ENCODE results near the gene CPAMD8.

CPAMD8 gene

DNA sequence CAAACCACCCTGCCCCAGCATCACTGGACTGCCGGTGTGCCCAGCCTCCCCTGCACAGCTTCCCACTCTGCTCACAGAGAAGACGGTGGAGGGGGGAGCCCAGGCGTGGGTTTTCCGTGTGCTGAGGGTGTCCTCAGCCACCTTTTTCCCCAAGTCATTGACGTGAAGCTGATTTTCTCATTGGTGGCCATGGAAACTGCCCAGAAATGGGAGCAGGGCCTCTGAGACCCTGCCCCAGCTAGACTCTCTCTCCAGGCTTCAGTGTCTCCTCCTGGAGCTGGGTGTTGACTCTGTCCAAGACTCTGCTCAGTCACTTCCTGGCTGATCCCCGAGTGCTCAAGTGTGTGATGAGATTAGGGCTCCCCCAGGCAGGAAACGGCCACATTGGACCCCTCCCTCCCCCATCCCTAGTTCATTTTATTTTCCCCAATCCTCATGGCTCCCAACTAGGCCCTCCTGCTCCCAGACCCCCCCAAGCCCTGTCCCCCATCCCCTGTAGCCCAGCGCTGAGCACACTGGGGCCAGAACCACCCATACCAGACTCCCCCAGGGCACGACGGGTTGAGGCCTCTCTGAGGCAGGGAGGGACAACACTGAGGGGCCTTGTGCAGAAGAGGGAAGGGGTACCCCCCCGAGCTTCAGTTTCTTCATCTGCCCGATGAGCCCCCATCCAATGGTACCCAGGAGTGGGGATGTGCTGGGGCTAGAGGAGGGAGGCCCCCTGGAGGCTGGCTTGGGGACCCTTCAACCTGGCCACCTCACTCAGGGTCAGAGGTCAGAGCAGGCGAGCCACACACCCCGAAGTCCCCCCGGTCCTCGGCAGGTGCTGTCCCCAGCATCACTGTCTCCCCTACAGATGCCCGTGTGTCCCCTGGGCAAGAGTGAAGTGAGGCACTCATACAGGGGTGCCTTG is 139.0 kb downstream of the CPAMD8 start:
- Histone ChIP-seq H3K9ac (ENCODE audit: insufficient read length, low read depth) (no peak overlapping the region), H3K4me3 (ENCODE audit: insufficient read length, low read depth) (no peak overlapping the region), H3K27me3 (ENCODE audit: insufficient read depth, insufficient read length) (no peaks in the 10 kb centered on the region), H3K36me3 (ENCODE audit: insufficient read depth, insufficient read length, low read length) (no peaks in the 10 kb centered on the region), H3K4me1 (ENCODE audit: insufficient read depth, insufficient read length) (peaks cover 9% of the 10 kb centered on the region), H3K9me3 (ENCODE audit: insufficient read depth, low read length) (no peaks in the 10 kb centered on the region)
- no peak for DNase-seq (ENCODE audit: low read depth, low spot score)
- no peak for TF ChIP-seq ZNF274 (IDR thresholded peaks at IDR 0.05; ENCODE audit: low read depth, low read length)
- no peak for TF ChIP-seq YY1 (IDR thresholded peaks at IDR 0.05; ENCODE audit: insufficient read depth, insufficient read length)
- TF ChIP-seq SUZ12 (IDR thresholded peaks at IDR 0.05; ENCODE audit: extremely low read depth, insufficient read depth, insufficient read length): no peak

DNA sequence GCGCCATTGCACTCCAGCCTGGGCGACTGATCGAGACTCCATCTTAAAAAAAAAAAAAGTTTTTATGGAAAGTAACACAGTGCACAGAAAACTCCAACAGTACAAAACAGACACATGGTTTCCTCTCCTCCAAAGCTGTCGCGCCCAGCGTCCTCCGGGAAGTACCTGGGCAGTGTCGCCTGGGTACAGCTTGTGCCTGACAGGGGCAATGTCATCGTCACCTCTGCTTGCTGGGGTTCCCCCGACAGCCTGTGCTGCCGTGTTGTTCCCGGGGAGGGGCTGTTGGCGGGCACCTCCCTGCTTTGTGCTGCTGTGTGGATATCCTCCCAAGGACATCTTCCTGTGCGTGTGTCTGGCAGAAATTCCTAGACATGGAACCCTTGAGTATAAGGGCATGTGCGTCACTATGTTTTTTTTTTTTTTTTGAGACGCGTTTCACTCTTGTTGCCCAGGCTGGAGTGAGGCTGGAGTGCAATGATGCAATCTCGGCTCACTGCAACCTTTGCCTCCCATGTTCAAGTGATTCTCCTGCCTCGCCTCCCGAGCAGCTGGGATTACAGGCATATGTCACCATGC is 140.2 kb downstream of the CPAMD8 start:
- no peak overlapping the region for H3K4me3 ChIP-seq (ENCODE audit: insufficient read length, low read depth)

DNA sequence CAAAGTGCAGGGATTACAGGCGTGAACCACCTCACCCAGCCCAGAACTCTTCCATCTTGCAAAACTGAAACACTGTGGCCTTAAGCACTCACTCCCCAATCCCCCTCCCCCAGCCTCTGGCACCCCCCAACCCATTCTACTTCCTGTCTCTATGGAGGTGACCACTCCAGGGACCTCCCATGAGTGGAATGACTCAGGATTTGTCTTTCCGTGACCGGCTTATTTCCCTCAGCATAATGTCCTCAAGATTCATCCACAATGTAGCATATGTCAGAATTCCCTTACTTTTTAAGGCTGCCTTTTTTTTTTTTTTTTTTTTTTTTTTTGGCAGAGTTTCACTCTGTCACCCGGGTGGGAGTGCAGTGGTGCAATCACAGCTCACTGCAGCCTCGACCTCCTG is 141.4 kb downstream of the CPAMD8 start:
- no peak for DNase-seq (ENCODE audit: low read depth, low spot score)
- H3K36me3 ChIP-seq (ENCODE audit: insufficient read depth, insufficient read length, low read length): peaks cover 9% of the 10 kb centered on the region
- TF ChIP-seq ZNF274 (IDR thresholded peaks at IDR 0.05; ENCODE audit: low read depth, low read length) (no peak), YY1 (IDR thresholded peaks at IDR 0.05; ENCODE audit: insufficient read depth, insufficient read length) (no peak), SUZ12 (IDR thresholded peaks at IDR 0.05; ENCODE audit: extremely low read depth, insufficient read depth, insufficient read length) (no peak)
- H3K9me3 ChIP-seq (ENCODE audit: insufficient read depth, low read length): peaks cover 20% of the 10 kb centered on the region
- no peaks in the 10 kb centered on the region for H3K27me3 ChIP-seq (ENCODE audit: insufficient read depth, insufficient read length)
- no peak overlapping the region for H3K4me3 ChIP-seq (ENCODE audit: insufficient read length, low read depth)
- H3K9ac ChIP-seq (ENCODE audit: insufficient read length, low read depth): no peak overlapping the region
- peaks cover 5% of the 10 kb centered on the region for H3K4me1 ChIP-seq (ENCODE audit: insufficient read depth, insufficient read length)

More for the DNA sequence above, 140.2 kb downstream of the CPAMD8 start:
- no peak for DNase-seq (ENCODE audit: low read depth, low spot score)
- peak overlapping the region; percentile 8 for H3K9ac ChIP-seq (ENCODE audit: insufficient read length, low read depth)
- peaks cover 9% of the 10 kb centered on the region for H3K4me1 ChIP-seq (ENCODE audit: insufficient read depth, insufficient read length)
- peaks cover 12% of the 10 kb centered on the region for H3K9me3 ChIP-seq (ENCODE audit: insufficient read depth, low read length)
- TF ChIP-seq SUZ12 (IDR thresholded peaks at IDR 0.05; ENCODE audit: extremely low read depth, insufficient read depth, insufficient read length): no peak
- no peaks in the 10 kb centered on the region for H3K36me3 ChIP-seq (ENCODE audit: insufficient read depth, insufficient read length, low read length)
- H3K27me3 ChIP-seq (ENCODE audit: insufficient read depth, insufficient read length): no peaks in the 10 kb centered on the region

DNA sequence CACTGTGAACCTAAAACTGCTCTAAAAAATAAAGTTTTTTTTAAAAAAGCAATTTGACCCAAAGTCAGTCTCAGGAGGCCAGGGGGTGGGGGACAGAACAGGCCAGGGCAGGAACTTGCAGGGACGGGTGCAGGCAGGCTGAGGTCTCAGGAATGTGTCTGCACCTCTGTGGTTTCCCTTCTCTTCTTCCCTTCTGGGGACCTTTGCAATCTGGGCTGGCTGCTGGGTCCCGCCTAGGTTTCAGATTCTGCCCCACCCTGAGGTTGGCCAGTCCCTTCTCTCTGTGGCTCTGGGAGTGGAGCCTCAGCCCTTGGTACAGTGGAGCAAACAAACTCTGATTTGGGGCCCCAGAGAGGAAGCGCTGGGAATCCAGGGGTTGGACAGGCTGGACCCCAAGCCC is 143.1 kb downstream of the CPAMD8 start:
- Histone ChIP-seq H3K4me3 (ENCODE audit: insufficient read length, low read depth) (no peak overlapping the region), H3K36me3 (ENCODE audit: insufficient read depth, insufficient read length, low read length) (peaks cover 24% of the 10 kb centered on the region), H3K9ac (ENCODE audit: insufficient read length, low read depth) (no peak overlapping the region), H3K9me3 (ENCODE audit: insufficient read depth, low read length) (peaks cover 20% of the 10 kb centered on the region), H3K4me1 (ENCODE audit: insufficient read depth, insufficient read length) (peaks cover 3% of the 10 kb centered on the region), H3K27me3 (ENCODE audit: insufficient read depth, insufficient read length) (no peaks in the 10 kb centered on the region)
- DNase-seq (ENCODE audit: low read depth, low spot score): no peak
- no peak for TF ChIP-seq SUZ12 (IDR thresholded peaks at IDR 0.05; ENCODE audit: extremely low read depth, insufficient read depth, insufficient read length)
- no peak for TF ChIP-seq YY1 (IDR thresholded peaks at IDR 0.05; ENCODE audit: insufficient read depth, insufficient read length)
- TF ChIP-seq ZNF274 (IDR thresholded peaks at IDR 0.05; ENCODE audit: low read depth, low read length): no peak

DNA sequence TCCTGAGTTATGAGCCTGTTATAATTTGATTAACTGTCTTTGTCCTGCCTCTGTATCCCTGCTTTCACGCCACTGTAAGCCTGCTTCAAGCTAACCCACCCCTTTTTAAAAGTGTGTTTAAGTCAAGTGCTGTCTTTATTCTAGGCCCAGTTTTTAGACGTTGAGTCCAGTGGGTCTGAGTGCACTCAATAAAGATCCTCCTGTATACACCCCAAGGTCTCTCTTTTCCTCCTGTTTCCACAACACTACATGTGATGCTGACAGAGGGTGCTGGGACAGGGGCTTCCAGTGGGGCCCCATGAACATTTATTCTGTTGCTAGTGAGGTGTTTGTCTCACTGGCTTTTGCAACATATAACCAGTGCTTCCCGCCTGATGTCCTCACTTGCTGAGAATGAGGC is 144.5 kb downstream of the CPAMD8 start:
- Histone ChIP-seq H3K36me3 (ENCODE audit: insufficient read depth, insufficient read length, low read length) (peaks cover 38% of the 10 kb centered on the region), H3K27me3 (ENCODE audit: insufficient read depth, insufficient read length) (no peaks in the 10 kb centered on the region), H3K4me3 (ENCODE audit: insufficient read length, low read depth) (no peak overlapping the region), H3K9ac (ENCODE audit: insufficient read length, low read depth) (no peak overlapping the region), H3K4me1 (ENCODE audit: insufficient read depth, insufficient read length) (no peaks in the 10 kb centered on the region), H3K9me3 (ENCODE audit: insufficient read depth, low read length) (peaks cover 20% of the 10 kb centered on the region)
- TF ChIP-seq SUZ12 (IDR thresholded peaks at IDR 0.05; ENCODE audit: extremely low read depth, insufficient read depth, insufficient read length) (no peak), ZNF274 (IDR thresholded peaks at IDR 0.05; ENCODE audit: low read depth, low read length) (no peak), YY1 (IDR thresholded peaks at IDR 0.05; ENCODE audit: insufficient read depth, insufficient read length) (no peak)
- no peak for DNase-seq (ENCODE audit: low read depth, low spot score)

DNA sequence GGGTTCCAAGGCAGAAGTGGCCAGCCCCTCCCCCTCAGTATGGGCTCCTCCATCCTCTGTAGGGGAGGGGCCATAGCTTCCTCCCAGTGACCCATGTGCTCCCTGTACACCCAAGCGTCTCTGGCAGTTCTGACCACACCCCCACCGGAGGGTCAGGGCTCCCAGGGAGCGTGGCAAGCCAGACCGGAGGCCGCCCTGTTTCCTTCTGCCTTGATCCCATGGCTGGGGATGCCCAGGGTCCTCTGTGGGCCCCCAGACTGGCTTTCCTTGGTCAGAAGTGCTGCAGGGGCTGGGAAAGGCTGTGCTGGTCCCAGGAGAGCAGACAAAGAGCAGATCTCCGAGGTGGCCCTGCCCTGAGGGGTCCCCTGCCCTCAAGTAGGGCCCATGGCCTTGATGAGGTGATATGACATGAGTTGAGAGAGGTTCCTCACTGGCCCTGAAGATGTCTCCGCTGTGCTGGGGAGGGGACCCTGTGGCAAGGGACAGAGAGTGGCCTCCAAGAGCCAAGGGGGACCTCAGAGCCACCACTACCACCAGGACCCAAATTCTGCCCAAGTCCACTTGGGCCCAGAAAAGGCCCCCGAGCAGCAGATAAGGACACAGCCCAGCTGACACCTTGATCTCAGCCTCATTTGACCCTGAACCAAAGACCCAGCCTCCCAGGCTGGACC is 145.6 kb downstream of the CPAMD8 start:
- H3K27me3 ChIP-seq (ENCODE audit: insufficient read depth, insufficient read length): no peaks in the 10 kb centered on the region
- no peak overlapping the region for H3K9ac ChIP-seq (ENCODE audit: insufficient read length, low read depth)
- H3K4me1 ChIP-seq (ENCODE audit: insufficient read depth, insufficient read length): peaks cover 2% of the 10 kb centered on the region
- no peak for TF ChIP-seq ZNF274 (IDR thresholded peaks at IDR 0.05; ENCODE audit: low read depth, low read length)
- no peak for TF ChIP-seq SUZ12 (IDR thresholded peaks at IDR 0.05; ENCODE audit: extremely low read depth, insufficient read depth, insufficient read length)
- TF ChIP-seq YY1 (IDR thresholded peaks at IDR 0.05; ENCODE audit: insufficient read depth, insufficient read length): no peak
- H3K4me3 ChIP-seq (ENCODE audit: insufficient read length, low read depth): no peak overlapping the region
- no peak for DNase-seq (ENCODE audit: low read depth, low spot score)
- peaks cover 49% of the 10 kb centered on the region for H3K36me3 ChIP-seq (ENCODE audit: insufficient read depth, insufficient read length, low read length)
- H3K9me3 ChIP-seq (ENCODE audit: insufficient read depth, low read length): peaks cover 20% of the 10 kb centered on the region
